MCF 10A (cell line): ENCODE measurements around the gene RELCH. TPM values are rescaled to one million over a fixed set of nuclear protein-coding genes. Genes with fewer than 3 reads are reported as not detected.

Experiments
- BruUV-seq: library from RNA; stranded (reverse); fragments of 400-500 nt; replicated peaks from 2 replicates; lab custom pipeline; 2021; lab: Mats Ljungman, UMichigan
- CTCF ChIA-PET: fragments of 300-600 bp; sonication (Branson Sonifier 250); formaldehyde crosslinking; extraction: SDS; loops from one replicate; lab custom pipeline; 2021; ENCODE audit warnings: antibody characterized with exemption, inconsistent platforms; lab: Yijun Ruan, JAX
- POLR2A ChIA-PET: fragments of 300-600, 350-650 bp; sonication (Branson Sonifier 250); formaldehyde crosslinking; extraction: SDS; loops from one replicate; lab custom pipeline; 2020; ENCODE audit warnings: antibody characterized with exemption, inconsistent platforms; lab: Yijun Ruan, JAX
- DNase-seq: peaks from one replicate; pipeline ENCODE4 v3.0.0-alpha.2; 2018; ENCODE audit not compliant: unreplicated experiment
- H3K27ac Mint-ChIP-seq: one replicate; pipeline ENCODE4 v1.8.0; 2022; ENCODE audit warnings: mild to moderate bottlenecking, low read depth, mixed read lengths; ENCODE audit not compliant: unreplicated experiment
- H3K27me3 Mint-ChIP-seq: one replicate; pipeline ENCODE4 v1.8.0; 2022; ENCODE audit warnings: mixed read lengths; ENCODE audit not compliant: insufficient read depth, unreplicated experiment
- H3K36me3 Mint-ChIP-seq: one replicate; pipeline ENCODE4 v1.8.0; 2022; ENCODE audit warnings: mild to moderate bottlenecking, moderate library complexity, mixed read lengths; ENCODE audit not compliant: insufficient read depth, unreplicated experiment
- H3K4me1 Mint-ChIP-seq: one replicate; pipeline ENCODE4 v1.8.0; 2022; ENCODE audit warnings: mixed read lengths; ENCODE audit not compliant: insufficient read depth, unreplicated experiment
- H3K4me3 Mint-ChIP-seq: one replicate; pipeline ENCODE4 v1.8.0; 2022; ENCODE audit warnings: mild to moderate bottlenecking, moderate library complexity, mixed read lengths; ENCODE audit not compliant: unreplicated experiment
- H3K9me3 Mint-ChIP-seq: one replicate; pipeline ENCODE4 v1.8.0; 2022; ENCODE audit warnings: mixed read lengths; ENCODE audit not compliant: unreplicated experiment
- intact Hi-C: fragments of 100-400 bp; cut with micrococcal nuclease; formaldehyde crosslinking; loops from 2 replicates; pipeline ENCODE4 v1.14.1; 2022
- total RNA-seq: library from RNA; stranded (reverse); gene quantifications from 2 replicates; pipeline ENCODE4 v1.2.3, GENCODE V29; 2022
- TF ChIP-seq, protein P1 (sequence below): fragments of 200-600 bp; IDR thresholded peaks from one replicate; pipeline ENCODE4 v1.8.0; 2022; ENCODE audit warnings: antibody characterized with exemption, mild to moderate bottlenecking; ENCODE audit not compliant: unreplicated experiment

Gene RELCH
- total RNA-seq, 1 experiment from 2014 or later, result 24.7 TPM

DNA sequence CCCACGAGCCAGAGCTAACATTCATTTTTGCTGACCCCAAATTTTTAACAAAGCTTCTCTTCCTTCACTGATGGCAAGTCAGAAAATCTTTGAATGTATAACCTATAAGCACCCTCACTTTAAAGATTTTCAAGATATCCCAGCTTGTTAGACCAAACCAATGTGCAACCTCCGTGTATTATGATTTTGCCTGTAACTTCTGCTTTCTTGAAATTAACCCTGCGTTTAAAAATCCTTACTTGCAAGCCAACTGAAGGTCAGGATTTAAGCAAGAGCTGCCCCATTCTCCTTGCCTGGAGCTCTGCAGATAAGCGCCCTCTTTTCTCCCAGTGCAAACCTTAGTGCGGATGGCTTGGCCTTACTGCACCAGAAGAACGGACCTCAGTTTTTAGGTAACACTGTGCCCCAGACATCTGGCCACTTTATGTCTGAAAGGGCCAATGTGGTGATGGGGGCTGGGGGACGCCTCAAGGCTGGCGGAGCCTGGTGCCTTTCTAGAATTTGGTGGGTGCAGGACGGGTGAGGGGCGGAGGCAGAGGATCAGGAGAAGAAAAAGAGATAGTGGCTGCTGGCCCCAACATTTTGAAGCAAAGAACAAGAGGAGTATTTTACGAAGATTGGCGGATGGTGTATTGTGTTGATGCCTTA lies 137.2 kb downstream of the RELCH start:
- intact Hi-C loops, result no loop called here
- H3K36me3 Mint-ChIP-seq, result no peaks in the 10 kb centered on the region
- H3K27me3 Mint-ChIP-seq, result peaks cover 30% of the 10 kb centered on the region
- H3K9me3 Mint-ChIP-seq, result no peaks in the 10 kb centered on the region
- TF ChIP-seq, protein P1, sequence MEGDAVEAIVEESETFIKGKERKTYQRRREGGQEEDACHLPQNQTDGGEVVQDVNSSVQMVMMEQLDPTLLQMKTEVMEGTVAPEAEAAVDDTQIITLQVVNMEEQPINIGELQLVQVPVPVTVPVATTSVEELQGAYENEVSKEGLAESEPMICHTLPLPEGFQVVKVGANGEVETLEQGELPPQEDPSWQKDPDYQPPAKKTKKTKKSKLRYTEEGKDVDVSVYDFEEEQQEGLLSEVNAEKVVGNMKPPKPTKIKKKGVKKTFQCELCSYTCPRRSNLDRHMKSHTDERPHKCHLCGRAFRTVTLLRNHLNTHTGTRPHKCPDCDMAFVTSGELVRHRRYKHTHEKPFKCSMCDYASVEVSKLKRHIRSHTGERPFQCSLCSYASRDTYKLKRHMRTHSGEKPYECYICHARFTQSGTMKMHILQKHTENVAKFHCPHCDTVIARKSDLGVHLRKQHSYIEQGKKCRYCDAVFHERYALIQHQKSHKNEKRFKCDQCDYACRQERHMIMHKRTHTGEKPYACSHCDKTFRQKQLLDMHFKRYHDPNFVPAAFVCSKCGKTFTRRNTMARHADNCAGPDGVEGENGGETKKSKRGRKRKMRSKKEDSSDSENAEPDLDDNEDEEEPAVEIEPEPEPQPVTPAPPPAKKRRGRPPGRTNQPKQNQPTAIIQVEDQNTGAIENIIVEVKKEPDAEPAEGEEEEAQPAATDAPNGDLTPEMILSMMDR, result no peak
- H3K4me1 Mint-ChIP-seq, result peaks cover 13% of the 10 kb centered on the region
- ChIA-PET POLR2A (interaction anchor here (0.6 to 2.0 kb wide), 7 partner anchors 9 to 204 kb away, joined by 3 to 6 read pairs (median 3); no protein-coding TSS in a partner anchor), CTCF (interaction anchor here (0.5 to 1.6 kb wide), 10 partner anchors 9 to 1002 kb away, joined by 3 to 4 read pairs (median 3); no protein-coding TSS in a partner anchor)
- BruUV-seq, result no TSS peak
- peak overlapping the region; percentile 59 for H3K4me3 Mint-ChIP-seq
- no peak for DNase-seq
- no peak overlapping the region for H3K27ac Mint-ChIP-seq

GRCh38 chr18:62324917-62325805 lies 138.1 kb downstream of the RELCH start, which contains the start of gene TNFRSF11A:
TNFRSF11A (plus strand) TSS chr18:62325310; CDS start chr18:62325353, 43 bp downstream.
- no peaks in the 10 kb centered on the region for H3K9me3 Mint-ChIP-seq
- H3K27ac Mint-ChIP-seq, result no peak within 1 kb of the TSS
- no peaks in the 10 kb centered on the region for H3K36me3 Mint-ChIP-seq
- TF ChIP-seq, protein P1, result peak; percentile 52
- DNase-seq, result peak; percentile 61
- H3K4me1 Mint-ChIP-seq, result peaks cover 18% of the 10 kb centered on the region
- H3K27me3 Mint-ChIP-seq, result peaks cover 30% of the 10 kb centered on the region
- BruUV-seq, result no TSS peak
- intact Hi-C loops, result loop anchor here (1.0 to 5.0 kb wide), 2 partner anchors 143 to 259 kb away; no protein-coding TSS in a partner anchor
- ChIA-PET POLR2A (interaction anchor here (0.7 to 1.6 kb wide), 7 partner anchors 9 to 383 kb away, joined by 3 to 6 read pairs (median 3); partner anchors contain the start of gene ZCCHC2), CTCF (interaction anchor here (0.6 to 3.0 kb wide), 9 partner anchors 10 to 524 kb away, joined by 3 to 12 read pairs (median 4); no protein-coding TSS in a partner anchor)
- peak within 1 kb of the TSS; percentile 75 for H3K4me3 Mint-ChIP-seq

- H3K4me1 Mint-ChIP-seq, result peaks cover 18% of the 10 kb centered on the region
- intact Hi-C loops, result loop anchor here (1.0 to 5.0 kb wide), 2 partner anchors 144 to 258 kb away; no protein-coding TSS in a partner anchor
- CTCF ChIA-PET, result interaction anchor here (0.6 to 3.0 kb wide), 6 partner anchors 70 to 523 kb away, joined by 3 to 12 read pairs (median 4); no protein-coding TSS in a partner anchor
- TF ChIP-seq, protein P1, result no peak
- POLR2A ChIA-PET, result interaction anchor here (0.7 to 1.6 kb wide), 6 partner anchors 9 to 384 kb away, joined by 3 to 6 read pairs (median 3); partner anchors contain the start of gene ZCCHC2
- H3K9me3 Mint-ChIP-seq, result no peaks in the 10 kb centered on the region
- no peaks in the 10 kb centered on the region for H3K36me3 Mint-ChIP-seq
- TSS peak; percentile 24 for BruUV-seq
- H3K4me3 Mint-ChIP-seq, result peak overlapping the region; percentile 75
- no peak overlapping the region for H3K27ac Mint-ChIP-seq
- H3K27me3 Mint-ChIP-seq, result peaks cover 30% of the 10 kb centered on the region
- peak; percentile 18 for DNase-seq
These were observed 139.0 kb downstream of the RELCH start for GRCh38 chr18:62325806-62326645.
